ENCODE results near the gene UBE2N.

DNA sequence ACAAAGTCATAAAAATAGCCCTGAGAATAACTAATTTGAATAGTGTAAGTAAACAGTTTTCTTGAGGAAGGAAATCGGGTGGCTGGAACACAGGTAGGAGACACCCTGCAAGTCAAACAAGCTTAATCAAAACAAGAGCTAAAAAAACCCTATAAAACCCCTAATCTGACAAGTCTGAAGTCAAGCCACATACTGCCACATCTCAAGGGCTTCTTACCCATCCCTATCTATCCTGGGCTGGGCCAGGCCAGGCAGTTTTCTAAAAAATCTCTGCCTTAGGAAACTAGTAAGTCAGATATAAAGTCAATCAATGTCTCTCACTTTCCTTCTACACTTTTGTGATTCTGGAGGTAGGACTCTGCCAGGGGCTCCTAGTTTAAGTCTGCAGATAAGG lies 15.3 kb downstream of the UBE2N start:
- TF ChIP-seq, protein P1, sequence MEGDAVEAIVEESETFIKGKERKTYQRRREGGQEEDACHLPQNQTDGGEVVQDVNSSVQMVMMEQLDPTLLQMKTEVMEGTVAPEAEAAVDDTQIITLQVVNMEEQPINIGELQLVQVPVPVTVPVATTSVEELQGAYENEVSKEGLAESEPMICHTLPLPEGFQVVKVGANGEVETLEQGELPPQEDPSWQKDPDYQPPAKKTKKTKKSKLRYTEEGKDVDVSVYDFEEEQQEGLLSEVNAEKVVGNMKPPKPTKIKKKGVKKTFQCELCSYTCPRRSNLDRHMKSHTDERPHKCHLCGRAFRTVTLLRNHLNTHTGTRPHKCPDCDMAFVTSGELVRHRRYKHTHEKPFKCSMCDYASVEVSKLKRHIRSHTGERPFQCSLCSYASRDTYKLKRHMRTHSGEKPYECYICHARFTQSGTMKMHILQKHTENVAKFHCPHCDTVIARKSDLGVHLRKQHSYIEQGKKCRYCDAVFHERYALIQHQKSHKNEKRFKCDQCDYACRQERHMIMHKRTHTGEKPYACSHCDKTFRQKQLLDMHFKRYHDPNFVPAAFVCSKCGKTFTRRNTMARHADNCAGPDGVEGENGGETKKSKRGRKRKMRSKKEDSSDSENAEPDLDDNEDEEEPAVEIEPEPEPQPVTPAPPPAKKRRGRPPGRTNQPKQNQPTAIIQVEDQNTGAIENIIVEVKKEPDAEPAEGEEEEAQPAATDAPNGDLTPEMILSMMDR (IDR thresholded peaks at IDR 0.05 in 4 of 5, conservative IDR thresholded peaks at IDR 0.05 in 1 of 5): no peak
- TF ChIP-seq POLR2A (IDR thresholded peaks at IDR 0.05): no peak

Measured in gastrocnemius medialis (tissue), 4 donors.